ENCODE results near the gene FHL2.
"Not testable (repeated sequence)": the region's sequence is repeated elsewhere in the genome, so short reads cannot be mapped to it uniquely, and the experiment has no call there.

DNA sequence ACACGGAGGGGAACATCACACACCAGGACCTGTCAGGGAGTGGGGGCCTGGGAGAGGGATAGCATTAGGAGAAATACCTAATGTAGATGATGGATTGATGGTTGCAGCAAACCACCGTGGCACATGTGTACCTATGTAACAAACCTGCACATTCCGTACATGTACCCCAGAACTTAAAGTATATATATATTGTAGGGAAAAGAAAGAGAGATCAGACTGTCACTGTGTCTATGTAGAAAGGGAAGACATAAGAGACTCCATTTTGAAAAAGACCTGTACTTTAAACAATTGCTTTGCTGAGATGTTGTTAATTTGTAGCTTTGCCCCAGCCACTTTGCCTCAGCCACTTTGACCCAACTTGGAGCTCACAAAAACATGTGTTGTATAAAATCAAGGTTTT, 26.0 kb upstream of the FHL2 start:
- not testable (repeated sequence) for TF ChIP-seq POLR2AphosphoS5 (IDR thresholded peaks at IDR 0.05)
- TF ChIP-seq, protein P1, sequence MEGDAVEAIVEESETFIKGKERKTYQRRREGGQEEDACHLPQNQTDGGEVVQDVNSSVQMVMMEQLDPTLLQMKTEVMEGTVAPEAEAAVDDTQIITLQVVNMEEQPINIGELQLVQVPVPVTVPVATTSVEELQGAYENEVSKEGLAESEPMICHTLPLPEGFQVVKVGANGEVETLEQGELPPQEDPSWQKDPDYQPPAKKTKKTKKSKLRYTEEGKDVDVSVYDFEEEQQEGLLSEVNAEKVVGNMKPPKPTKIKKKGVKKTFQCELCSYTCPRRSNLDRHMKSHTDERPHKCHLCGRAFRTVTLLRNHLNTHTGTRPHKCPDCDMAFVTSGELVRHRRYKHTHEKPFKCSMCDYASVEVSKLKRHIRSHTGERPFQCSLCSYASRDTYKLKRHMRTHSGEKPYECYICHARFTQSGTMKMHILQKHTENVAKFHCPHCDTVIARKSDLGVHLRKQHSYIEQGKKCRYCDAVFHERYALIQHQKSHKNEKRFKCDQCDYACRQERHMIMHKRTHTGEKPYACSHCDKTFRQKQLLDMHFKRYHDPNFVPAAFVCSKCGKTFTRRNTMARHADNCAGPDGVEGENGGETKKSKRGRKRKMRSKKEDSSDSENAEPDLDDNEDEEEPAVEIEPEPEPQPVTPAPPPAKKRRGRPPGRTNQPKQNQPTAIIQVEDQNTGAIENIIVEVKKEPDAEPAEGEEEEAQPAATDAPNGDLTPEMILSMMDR (IDR thresholded peaks at IDR 0.05): not testable (repeated sequence)

Data from gastroesophageal sphincter (tissue), 3 donors.